K562 (cell line): ENCODE measurements around the gene PCGF6. TPM values are rescaled to one million over a fixed set of nuclear protein-coding genes. Genes with fewer than 3 reads are reported as not detected.

ENCODE experiments used
- ASH1L ChIP-seq: fragments of 450-650 bp; IDR thresholded peaks from 2 replicates; pipeline ENCODE4 v1.6.1; 2018; ENCODE audit warnings: borderline replicate concordance, mild to moderate bottlenecking, low read depth; ENCODE audit not compliant: partially characterized antibody
- ATF1 ChIP-seq, 2 experiments: fragments of 450-650 bp in 1 of 2; IDR thresholded peaks; 2 replicates each; pipeline ENCODE4 v1.6.1; 2016; ENCODE audit warnings: missing compliant biosample characterization in 1 of 2, missing genetic modification characterization in 1 of 2
- CHAMP1 ChIP-seq: fragments of 450-650 bp; IDR thresholded peaks from 2 replicates; pipeline ENCODE4 v1.6.1; 2016; ENCODE audit warnings: mild to moderate bottlenecking
- CREM ChIP-seq: IDR thresholded peaks from 2 replicates; pipeline ENCODE4 v1.6.1; 2014; ENCODE audit warnings: antibody characterized with exemption, low read depth
- DNMT1 ChIP-seq: fragments of 450-650 bp; IDR thresholded peaks from 2 replicates; pipeline ENCODE4 v1.6.1; 2016; ENCODE audit warnings: antibody characterized with exemption, mild to moderate bottlenecking
- EP300 ChIP-seq: IDR thresholded peaks from 2 replicates; pipeline ENCODE4 v1.6.1; 2012; ENCODE audit warnings: low read length, improper control_type of control experiment
- HDAC1 ChIP-seq, 2 experiments: fragments of 450-650 bp; IDR thresholded peaks; 2 replicates each; pipeline ENCODE4 v1.6.1; 2016 to 2017; ENCODE audit warnings: inconsistent platforms in 1 of 2, mild to moderate bottlenecking in 1 of 2, moderate library complexity in 1 of 2
- HDAC8 ChIP-seq: fragments of 450-650 bp; IDR thresholded peaks from 2 replicates; pipeline ENCODE4 v1.6.1; 2016; ENCODE audit warnings: mild to moderate bottlenecking, missing genetic modification characterization, moderate library complexity, missing compliant biosample characterization
- KDM1A ChIP-seq, 2 experiments: fragments of 450-650 bp; IDR thresholded peaks; 2 replicates each; pipeline ENCODE4 v1.6.1; 2016; ENCODE audit warnings: mild to moderate bottlenecking in 2 of 2
- MAFG ChIP-seq: fragments of 450-650 bp; conservative IDR thresholded peaks from 2 replicates; pipeline ENCODE4 v1.6.1; 2016; ENCODE audit warnings: missing genetic modification characterization, missing compliant biosample characterization
- MTA2 ChIP-seq: fragments of 450-650 bp; IDR thresholded peaks from 2 replicates; pipeline ENCODE4 v1.6.1; 2016; ENCODE audit warnings: low read depth
- MYC ChIP-seq, 2 experiments: fragments of 250-450 bp in 1 of 2; sonication (Bioruptor Pico) in 1 of 2; IDR thresholded peaks; 2 replicates each; pipeline versions ENCODE4 v1.5.1 to v1.6.1; 2012 to 2021; ENCODE audit warnings: low read depth in 2 of 2, borderline replicate concordance in 1 of 2, improper control_type of control experiment in 1 of 2, low read length in 1 of 2, mild to moderate bottlenecking in 1 of 2, moderate library complexity in 1 of 2
- RCOR1 ChIP-seq, 2 experiments: IDR thresholded peaks; 2 replicates each; pipeline ENCODE4 v1.6.1; 2012; ENCODE audit warnings: low read depth in 2 of 2, low read length in 2 of 2, borderline replicate concordance in 1 of 2, improper control_type of control experiment in 1 of 2
- RUNX1 ChIP-seq: sonication (generic); IDR thresholded peaks from 2 replicates; pipeline ENCODE4 v1.6.1; 2016; ENCODE audit warnings: antibody characterized with exemption, low read depth
- SMAD4 ChIP-seq: fragments of 250-450 bp; sonication (Bioruptor Pico); conservative IDR thresholded peaks from 2 replicates; pipeline ENCODE4 v1.8.0; 2021; ENCODE audit warnings: inconsistent platforms, mild to moderate bottlenecking, moderate library complexity
- SMARCA4 ChIP-seq: fragments of 450-650 bp; IDR thresholded peaks from 2 replicates; pipeline ENCODE4 v1.6.1; 2016
- TEAD2 ChIP-seq: fragments of 450-650 bp; IDR thresholded peaks from 2 replicates; pipeline ENCODE4 v1.6.1; 2016; ENCODE audit warnings: missing genetic modification characterization, control low read depth, missing compliant biosample characterization
- TFAP4 ChIP-seq: sonication (generic); formaldehyde crosslinking; IDR thresholded peaks from 2 replicates; pipeline ENCODE4 v1.8.0; 2022; ENCODE audit warnings: missing genetic modification reagents, mild to moderate bottlenecking, moderate library complexity, borderline replicate concordance
- TRIM24 ChIP-seq, 2 experiments: fragments of 450-650 bp; IDR thresholded peaks; 2 replicates each; pipeline ENCODE4 v1.6.1; 2016
- ZFX ChIP-seq: sonication (generic); formaldehyde crosslinking; IDR thresholded peaks from 2 replicates; pipeline ENCODE4 v1.8.0; 2022; ENCODE audit warnings: mild to moderate bottlenecking, missing genetic modification reagents, moderate library complexity
- ZNF280A ChIP-seq: fragments of 450-650 bp; IDR thresholded peaks from 2 replicates; pipeline ENCODE4 v1.6.1; 2018; ENCODE audit warnings: mild to moderate bottlenecking, low read depth; ENCODE audit not compliant: partially characterized antibody
- polyA plus RNA-seq, 8 experiments: library from polyadenylated mRNA; depleted of rRNA in 4 of 8; stranded (reverse) in 5 of 8; unstranded in 3 of 8; fragments of >200 nt; fragmentation: Nextera tagmentation in 2 of 8; fragmentation: Illumina TruSeq in 1 of 8; extraction: Ambion mirVana in 2 of 8; extraction: Trizol in 1 of 8; gene quantifications; 2 replicates each; pipeline versions ENCODE4 v1.2.1 to v1.2.3, GENCODE V29; 2011 to 2014; ENCODE audit warnings: inconsistent platforms in 1 of 8, missing spikeins in 1 of 8
- total RNA-seq, 7 experiments: library from RNA; depleted of rRNA in 6 of 7; stranded (reverse); fragments of >200 nt in 6 of 7; fragmentation: Illumina TruSeq in 2 of 7; extraction: Trizol in 2 of 7; gene quantifications; 2 replicates each; pipeline versions ENCODE4 v1.2.1 to v1.2.3, GENCODE V29; 2011 to 2021; ENCODE audit warnings: low replicate concordance in 1 of 7
- TF ChIP-seq, protein P1 (sequence below): fragments of 450-650 bp; IDR thresholded peaks from 2 replicates; pipeline ENCODE4 v1.6.1; 2016

Gene PCGF6
- total and polyA plus RNA-seq, 9 of the 15 experiments (the other 6 are each of a cell fraction or from before 2014, with no cell fraction given): 8.4 to 24.6 (median 20.6) TPM

GRCh38 chr10:103394180-103394579 lies 43.2 kb upstream of the PCGF6 start (continued):
- no peak for TF ChIP-seq ATF1 (CRISPR knock-in tag; IDR thresholded peaks at IDR 0.05)
- TF ChIP-seq ATF1 (tag; IDR thresholded peaks at IDR 0.05): 0 out of 2 replicates have a peak, but pooled peaks have one; percentile 14
- TF ChIP-seq ASH1L: no peak
- no peak for TF ChIP-seq ZFX (CRISPR knock-in tag)
- no peak for TF ChIP-seq ZNF280A
- no peak for TF ChIP-seq RUNX1
- TF ChIP-seq SMAD4 (CRISPR knock-in tag): no peak
- TF ChIP-seq EP300: peak; percentile 28; the same call in 1 of the 2 replicates
- peak in 1 of 2 experiments; percentile 58; a peak in 1 of 4 replicates for TF ChIP-seq RCOR1 (IDR thresholded peaks at IDR 0.05; ENCODE audit: borderline replicate concordance in 1 of 2, low read depth in 2 of 2, low read length in 2 of 2)
- 0 out of 2 replicates have a peak, but pooled peaks have one; percentile 28 for TF ChIP-seq MYC (IDR thresholded peaks at IDR 0.05; ENCODE audit: low read depth, low read length)
- no peak for TF ChIP-seq MYC (CRISPR knock-in tag; IDR thresholded peaks at IDR 0.05; ENCODE audit: borderline replicate concordance, low read depth)
- no peak for TF ChIP-seq DNMT1
- TF ChIP-seq HDAC8 (tag): no peak
- no peak for TF ChIP-seq MTA2
- peak; percentile 36; the same call in 1 of the 2 replicates for TF ChIP-seq MAFG (tag)
- peak; percentile 20 to 61; a peak in 1 of 4 replicates for TF ChIP-seq KDM1A (IDR thresholded peaks at IDR 0.05)
- no peak for TF ChIP-seq TRIM24 (IDR thresholded peaks at IDR 0.05)
- peak; percentile 80; the same call in 1 of the 2 replicates for TF ChIP-seq TFAP4 (CRISPR knock-in tag)
- peak; percentile 52; the same call in 1 of the 2 replicates for TF ChIP-seq SMARCA4
- peak; percentile 52 for TF ChIP-seq CREM
- TF ChIP-seq HDAC1 (IDR thresholded peaks at IDR 0.05): peak in 1 of 2 experiments; percentile 43; a peak in 2 of 4 replicates
- TF ChIP-seq, protein P1, sequence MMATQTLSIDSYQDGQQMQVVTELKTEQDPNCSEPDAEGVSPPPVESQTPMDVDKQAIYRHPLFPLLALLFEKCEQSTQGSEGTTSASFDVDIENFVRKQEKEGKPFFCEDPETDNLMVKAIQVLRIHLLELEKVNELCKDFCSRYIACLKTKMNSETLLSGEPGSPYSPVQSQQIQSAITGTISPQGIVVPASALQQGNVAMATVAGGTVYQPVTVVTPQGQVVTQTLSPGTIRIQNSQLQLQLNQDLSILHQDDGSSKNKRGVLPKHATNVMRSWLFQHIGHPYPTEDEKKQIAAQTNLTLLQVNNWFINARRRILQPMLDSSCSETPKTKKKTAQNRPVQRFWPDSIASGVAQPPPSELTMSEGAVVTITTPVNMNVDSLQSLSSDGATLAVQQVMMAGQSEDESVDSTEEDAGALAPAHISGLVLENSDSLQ: peak; percentile 93
- no peak for TF ChIP-seq CHAMP1
- TF ChIP-seq TEAD2 (tag): no peak
